Astrocyte (in vitro differentiated cells and primary cell): Measurements from ENCODE around the gene PRKCA. TPM values are rescaled to one million over a fixed set of nuclear protein-coding genes. Genes with fewer than 3 reads are reported as not detected.
A peak's percentile ranks its signal among the peaks of the same experiment; 100 is the strongest.

Experiments used
- DNase-seq: peaks from one replicate; pipeline ENCODE4 v3.0.0-alpha.2; 2010; ENCODE audit warnings: low read depth
- FAIRE-seq: peaks from 2 replicates; lab custom pipeline; 2011; peaks lifted over from hg19 to GRCh38; lab: Jason Lieb, UNC
- H2AFZ ChIP-seq: 2 replicates; pipeline ENCODE4 v1.6.0; 2012; ENCODE audit warnings: low read depth, low read length, inconsistent platforms
- H3K27ac ChIP-seq: 2 replicates; pipeline ENCODE4 v1.5.1; 2011; ENCODE audit warnings: low read depth, low read length, inconsistent platforms
- H3K27me3 ChIP-seq: 2 replicates; pipeline ENCODE4 v1.6.0; 2011; ENCODE audit warnings: low read length, inconsistent platforms; ENCODE audit not compliant: insufficient read depth
- H3K36me3 ChIP-seq: 2 replicates; pipeline ENCODE4 v1.5.1; 2011; ENCODE audit warnings: low read length, inconsistent platforms; ENCODE audit not compliant: insufficient read depth
- H3K4me1 ChIP-seq: 2 replicates; pipeline ENCODE4 v1.5.1; 2011; ENCODE audit warnings: low read length, inconsistent platforms; ENCODE audit not compliant: insufficient read depth
- H3K4me2 ChIP-seq: 2 replicates; pipeline ENCODE4 v1.6.0; 2012; ENCODE audit warnings: low read length, inconsistent platforms
- H3K4me3 ChIP-seq: 2 replicates; pipeline ENCODE4 v1.5.1; 2011; ENCODE audit warnings: low read depth, mild to moderate bottlenecking, low read length, inconsistent platforms; ENCODE audit not compliant: insufficient read depth
- H3K79me2 ChIP-seq: 2 replicates; pipeline ENCODE4 v1.6.0; 2012; ENCODE audit warnings: mild to moderate bottlenecking, low read length, inconsistent platforms; ENCODE audit not compliant: insufficient read depth
- H3K9ac ChIP-seq: 2 replicates; pipeline ENCODE4 v1.6.0; 2012; ENCODE audit warnings: mild to moderate bottlenecking, low read length, inconsistent platforms
- H3K9me3 ChIP-seq: 2 replicates; pipeline ENCODE4 v1.5.1; 2012; ENCODE audit warnings: low read depth, mild to moderate bottlenecking, low read length, inconsistent platforms; ENCODE audit not compliant: insufficient read depth
- H4K20me1 ChIP-seq: 2 replicates; pipeline ENCODE4 v1.6.0; 2012; ENCODE audit warnings: low read length, inconsistent platforms; ENCODE audit not compliant: insufficient read depth
- H3K27ac Mint-ChIP-seq: one replicate; pipeline ENCODE4 v1.8.0; 2021; ENCODE audit warnings: mild to moderate bottlenecking, mixed read lengths; ENCODE audit not compliant: unreplicated experiment
- H3K27me3 Mint-ChIP-seq: one replicate; pipeline ENCODE4 v1.8.0; 2021; ENCODE audit warnings: low read depth, mixed read lengths; ENCODE audit not compliant: unreplicated experiment
- H3K36me3 Mint-ChIP-seq: one replicate; pipeline ENCODE4 v1.8.0; 2021; ENCODE audit warnings: low read depth, mixed read lengths; ENCODE audit not compliant: unreplicated experiment
- H3K4me1 Mint-ChIP-seq: one replicate; pipeline ENCODE4 v1.8.0; 2021; ENCODE audit warnings: low read depth, mixed read lengths; ENCODE audit not compliant: unreplicated experiment
- H3K4me3 Mint-ChIP-seq: one replicate; pipeline ENCODE4 v1.8.0; 2021; ENCODE audit warnings: mild to moderate bottlenecking, moderate library complexity, mixed read lengths; ENCODE audit not compliant: unreplicated experiment
- H3K9me3 Mint-ChIP-seq: one replicate; pipeline ENCODE4 v1.8.0; 2021; ENCODE audit warnings: mild to moderate bottlenecking, mixed read lengths; ENCODE audit not compliant: unreplicated experiment
- CTCF ChIP-seq: IDR thresholded peaks from 2 replicates; pipeline ENCODE4 v1.5.1; 2011; ENCODE audit warnings: low read depth, mild to moderate bottlenecking, inconsistent platforms, low read length, moderate library complexity; ENCODE audit not compliant: insufficient read depth
- EZH2 ChIP-seq: IDR thresholded peaks from 2 replicates; pipeline ENCODE4 v1.6.1; 2012; ENCODE audit warnings: mild to moderate bottlenecking, low read length, inconsistent platforms; ENCODE audit not compliant: insufficient read depth
- total RNA-seq: library from RNA; stranded (reverse); gene quantifications from 2 replicates; pipeline ENCODE4 v1.2.1, GENCODE V29; 2021

Gene PRKCA
- total RNA-seq, 1 donor from 2014 or later, result 49.9 TPM

DNA sequence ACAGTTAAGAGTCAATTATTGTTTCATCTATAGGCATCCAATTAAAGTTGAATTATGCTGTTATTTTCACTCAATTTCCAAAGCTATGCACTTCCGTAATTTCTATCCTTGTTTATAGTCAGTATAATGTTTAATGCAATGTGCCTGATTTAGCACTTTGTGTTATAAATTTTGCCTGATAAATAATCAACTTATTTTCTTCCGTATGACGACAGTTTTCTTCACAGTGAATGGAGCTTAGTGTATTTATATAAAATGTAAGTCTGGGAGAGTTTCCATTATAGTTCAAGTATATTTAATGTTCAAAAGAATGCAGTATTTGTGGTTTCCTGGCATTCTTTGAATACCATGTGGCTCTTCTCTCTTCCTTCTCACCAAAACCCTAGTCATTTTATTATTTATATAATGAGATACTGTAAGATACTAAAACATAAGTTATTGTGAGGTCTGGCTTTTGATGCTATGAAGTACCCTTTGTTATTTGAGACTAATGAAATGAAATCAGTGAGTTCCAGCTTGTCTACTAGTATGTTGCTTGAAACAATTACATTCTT, 240.6 kb downstream of the PRKCA start:
- H3K79me2 ChIP-seq, result peaks cover 23% of the 10 kb centered on the region
- Mint-ChIP-seq H3K4me1 (peaks cover 72% of the 10 kb centered on the region), H3K36me3 (no peaks in the 10 kb centered on the region), H3K9me3 (no peaks in the 10 kb centered on the region), H3K27ac (peak overlapping the region; percentile 95), H3K27me3 (no peaks in the 10 kb centered on the region), H3K4me3 (peak overlapping the region; percentile 58)
- peak overlapping the region; percentile 82 for H3K4me2 ChIP-seq
- no peaks in the 10 kb centered on the region for H3K27me3 ChIP-seq
- FAIRE-seq, result no peak
- H3K4me1 ChIP-seq, result peaks cover 52% of the 10 kb centered on the region
- H3K36me3 ChIP-seq, result no peaks in the 10 kb centered on the region
- no peaks in the 10 kb centered on the region for H4K20me1 ChIP-seq
- H3K27ac ChIP-seq, result peak overlapping the region; percentile 78
- peak overlapping the region; percentile 24 for H3K9ac ChIP-seq
- TF ChIP-seq EZH2 (no peak), CTCF (no peak)
- no peaks in the 10 kb centered on the region for H3K9me3 ChIP-seq
- H3K4me3 ChIP-seq, result no peak overlapping the region
- no peak overlapping the region for H2AFZ ChIP-seq
- peak; percentile 85 for DNase-seq

DNA sequence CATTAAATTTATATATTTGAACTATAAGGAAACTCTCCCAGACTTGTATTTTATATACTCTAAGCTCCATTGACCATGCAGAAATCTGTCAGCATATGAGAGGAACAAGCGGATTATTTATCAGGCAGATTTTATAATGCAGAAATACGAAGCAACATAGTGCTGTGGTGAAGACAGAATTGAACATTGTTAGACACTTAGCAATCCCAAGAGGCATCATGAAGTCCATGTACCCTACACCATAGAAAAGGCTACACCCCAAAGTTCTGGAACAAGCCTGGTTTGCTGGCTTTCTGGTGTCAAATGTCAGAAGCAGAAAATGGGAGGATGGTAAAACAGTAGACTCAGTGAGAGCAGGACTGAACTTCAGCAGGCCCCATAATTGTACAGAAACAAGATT, 241.1 kb downstream of the PRKCA start:
- FAIRE-seq (no peak), DNase-seq (peak; percentile 52)
- H3K79me2 ChIP-seq, result peaks cover 18% of the 10 kb centered on the region
- TF ChIP-seq EZH2 (no peak), CTCF (no peak)
- no peaks in the 10 kb centered on the region for H3K36me3 ChIP-seq
- H3K36me3 Mint-ChIP-seq, result no peaks in the 10 kb centered on the region
- H3K27me3 ChIP-seq, result no peaks in the 10 kb centered on the region
- no peaks in the 10 kb centered on the region for H3K9me3 Mint-ChIP-seq
- H2AFZ ChIP-seq, result no peak overlapping the region
- no peaks in the 10 kb centered on the region for H3K27me3 Mint-ChIP-seq
- peak overlapping the region; percentile 95 for H3K27ac Mint-ChIP-seq
- H3K4me2 ChIP-seq, result peak overlapping the region; percentile 82
- peak overlapping the region; percentile 24 for H3K9ac ChIP-seq
- H3K27ac ChIP-seq, result peak overlapping the region; percentile 78
- H4K20me1 ChIP-seq, result no peaks in the 10 kb centered on the region
- H3K4me3 ChIP-seq, result no peak overlapping the region
- no peaks in the 10 kb centered on the region for H3K9me3 ChIP-seq
- H3K4me1 ChIP-seq, result peaks cover 55% of the 10 kb centered on the region
- peaks cover 73% of the 10 kb centered on the region for H3K4me1 Mint-ChIP-seq
- H3K4me3 Mint-ChIP-seq, result peak overlapping the region; percentile 54

GRCh38 chr17:66545918-66546317, 243.5 kb downstream of the PRKCA start:
- FAIRE-seq, result no peak
- peaks cover 59% of the 10 kb centered on the region for H3K4me1 ChIP-seq
- Mint-ChIP-seq H3K9me3 (no peaks in the 10 kb centered on the region), H3K27ac (peak overlapping the region; percentile 55), H3K27me3 (no peaks in the 10 kb centered on the region), H3K36me3 (no peaks in the 10 kb centered on the region), H3K4me1 (peaks cover 70% of the 10 kb centered on the region), H3K4me3 (no peak overlapping the region)
- no peak overlapping the region for H3K4me3 ChIP-seq
- no peaks in the 10 kb centered on the region for H3K9me3 ChIP-seq
- H4K20me1 ChIP-seq, result no peaks in the 10 kb centered on the region
- H3K27ac ChIP-seq, result peak overlapping the region; percentile 34
- no peak overlapping the region for H3K9ac ChIP-seq
- TF ChIP-seq EZH2, result no peak
- no peak for TF ChIP-seq CTCF
- H3K79me2 ChIP-seq, result peaks cover 18% of the 10 kb centered on the region
- no peaks in the 10 kb centered on the region for H3K27me3 ChIP-seq
- no peaks in the 10 kb centered on the region for H3K36me3 ChIP-seq
- no peak overlapping the region for H3K4me2 ChIP-seq
- no peak for DNase-seq
- no peak overlapping the region for H2AFZ ChIP-seq
